Cerebellar nuclear complex (tissue), 1 donor: ENCODE measurements around the gene PLA2G4D.

Experiments
- DNase-seq, 2 experiments: peaks; one replicate each; lab custom pipeline; 2025; lab: John Stamatoyannopoulos, UW

Gene PLA2G4D

GRCh38 chr15:42072141-42072685 is 22.1 kb downstream of the PLA2G4D start:
- no peak for DNase-seq

GRCh38 chr15:42071717-42072116 is 22.6 kb downstream of the PLA2G4D start:
- no peak for DNase-seq

GRCh38 chr15:42070976-42071350 is 23.4 kb downstream of the PLA2G4D start:
- no peak for DNase-seq

- DNase-seq: no peak
These were observed 23.9 kb downstream of the PLA2G4D start for GRCh38 chr15:42070279-42070975.

GRCh38 chr15:42069496-42070278 is 24.7 kb downstream of the PLA2G4D start:
- DNase-seq: no peak

- no peak for DNase-seq
These were observed 25.3 kb downstream of the PLA2G4D start for GRCh38 chr15:42069025-42069424.

GRCh38 chr15:42068601-42069000 is 25.8 kb downstream of the PLA2G4D start:
- DNase-seq: no peak

- DNase-seq: no peak
These were observed 27.5 kb downstream of the PLA2G4D start for GRCh38 chr15:42066764-42067415.

- no peak for DNase-seq
These were observed 28.9 kb downstream of the PLA2G4D start for GRCh38 chr15:42065468-42065867.

GRCh38 chr15:42065033-42065432 is 29.3 kb downstream of the PLA2G4D start:
- DNase-seq: peak in 1 of 2 experiments; percentile 71

GRCh38 chr15:42064271-42064670 is 30.1 kb downstream of the PLA2G4D start:
- DNase-seq: no peak

- no peak for DNase-seq
These were observed 31.1 kb downstream of the PLA2G4D start for GRCh38 chr15:42063122-42063848.

- DNase-seq: no peak
These were observed 32.0 kb downstream of the PLA2G4D start for GRCh38 chr15:42062284-42062806.

GRCh38 chr15:42060797-42061196 is 33.6 kb downstream of the PLA2G4D start:
- DNase-seq: no peak

GRCh38 chr15:42060477-42060763 is 33.9 kb downstream of the PLA2G4D start:
- no peak for DNase-seq

- no peak for DNase-seq
These were observed 34.5 kb downstream of the PLA2G4D start for GRCh38 chr15:42059661-42060476.

GRCh38 chr15:42058791-42059190 is 35.6 kb downstream of the PLA2G4D start:
- DNase-seq: no peak

- DNase-seq: no peak
These were observed 36.3 kb downstream of the PLA2G4D start for GRCh38 chr15:42057799-42058646.

- no peak for DNase-seq
These were observed 37.2 kb downstream of the PLA2G4D start for GRCh38 chr15:42056934-42057798.
